Endothelial cell (in vitro differentiated cells): ENCODE data around the gene IFRD1. TPM values are rescaled to one million over a fixed set of nuclear protein-coding genes. Genes with fewer than 3 reads are reported as not detected.

Source experiments
- DNase-seq: peaks from one replicate; pipeline ENCODE4 v3.0.0; 2021; ENCODE audit warnings: low spot score
- H3K27ac Mint-ChIP-seq: one replicate; pipeline ENCODE4 v1.8.0; 2021; ENCODE audit warnings: mixed read lengths, inconsistent platforms; ENCODE audit not compliant: unreplicated experiment
- H3K27me3 Mint-ChIP-seq: one replicate; pipeline ENCODE4 v1.8.0; 2021; ENCODE audit warnings: mild to moderate bottlenecking, moderate library complexity, mixed read lengths, inconsistent platforms; ENCODE audit not compliant: unreplicated experiment
- H3K36me3 Mint-ChIP-seq: one replicate; pipeline ENCODE4 v1.8.0; 2021; ENCODE audit warnings: mild to moderate bottlenecking, low read depth, mixed read lengths, inconsistent platforms; ENCODE audit not compliant: unreplicated experiment
- H3K4me1 Mint-ChIP-seq: one replicate; pipeline ENCODE4 v1.8.0; 2021; ENCODE audit warnings: mild to moderate bottlenecking, mixed read lengths, inconsistent platforms; ENCODE audit not compliant: unreplicated experiment
- H3K4me3 Mint-ChIP-seq: one replicate; pipeline ENCODE4 v1.8.0; 2021; ENCODE audit warnings: mild to moderate bottlenecking, mixed read lengths, inconsistent platforms; ENCODE audit not compliant: unreplicated experiment
- H3K9me3 Mint-ChIP-seq: one replicate; pipeline ENCODE4 v1.8.0; 2021; ENCODE audit warnings: mixed read lengths, inconsistent platforms; ENCODE audit not compliant: unreplicated experiment
- CTCF ChIP-seq: fragments of 200-600 bp; sonication (generic); IDR thresholded peaks from one replicate; pipeline ENCODE4 v1.5.0; 2021; ENCODE audit warnings: antibody characterized with exemption; ENCODE audit not compliant: unreplicated experiment
- total RNA-seq: library from RNA; stranded (reverse); fragmentation: NEBNext Ultra II Directional; extraction: Animal tissue kit (Norgen Biotek cat#: 25700); gene quantifications from one replicate; pipeline ENCODE4 v1.2.1, GENCODE V29; 2021; ENCODE audit not compliant: unreplicated experiment

The IFRD1 gene
- total RNA-seq, 1 donor from 2014 or later: 55.4 TPM

DNA sequence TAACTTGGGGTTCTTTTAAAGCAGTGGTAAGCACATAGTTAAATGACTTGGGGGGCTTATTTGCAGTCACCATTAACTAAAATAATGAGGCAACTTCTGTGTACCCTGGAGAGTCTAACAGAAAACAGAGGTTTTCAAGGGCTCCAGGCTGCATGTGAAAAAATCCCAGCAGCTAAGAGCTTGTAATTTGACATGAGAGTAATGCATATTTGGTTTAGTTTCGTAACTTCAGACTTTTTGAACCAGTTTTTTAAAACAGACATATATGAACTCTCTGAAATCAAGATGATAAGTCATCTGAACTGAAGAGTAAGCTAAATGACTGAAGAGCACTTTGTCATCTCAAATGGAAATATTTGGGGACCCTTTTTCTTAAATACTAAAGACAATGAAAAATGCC is 40.2 kb upstream of the IFRD1 start:
- Mint-ChIP-seq H3K27me3 (no peaks in the 10 kb centered on the region), H3K4me3 (no peak overlapping the region), H3K27ac (no peak overlapping the region), H3K36me3 (no peaks in the 10 kb centered on the region), H3K9me3 (no peaks in the 10 kb centered on the region), H3K4me1 (peaks cover 11% of the 10 kb centered on the region)
- no peak for DNase-seq
- no peak for TF ChIP-seq CTCF

- no peak for TF ChIP-seq CTCF
- Mint-ChIP-seq H3K36me3 (no peaks in the 10 kb centered on the region), H3K4me3 (no peak overlapping the region), H3K27me3 (no peaks in the 10 kb centered on the region), H3K9me3 (no peaks in the 10 kb centered on the region), H3K4me1 (peaks cover 11% of the 10 kb centered on the region), H3K27ac (no peak overlapping the region)
- peak; percentile 16 for DNase-seq
Measured at GRCh38 chr7:112411186-112411795, 39.0 kb upstream of the IFRD1 start.

DNA sequence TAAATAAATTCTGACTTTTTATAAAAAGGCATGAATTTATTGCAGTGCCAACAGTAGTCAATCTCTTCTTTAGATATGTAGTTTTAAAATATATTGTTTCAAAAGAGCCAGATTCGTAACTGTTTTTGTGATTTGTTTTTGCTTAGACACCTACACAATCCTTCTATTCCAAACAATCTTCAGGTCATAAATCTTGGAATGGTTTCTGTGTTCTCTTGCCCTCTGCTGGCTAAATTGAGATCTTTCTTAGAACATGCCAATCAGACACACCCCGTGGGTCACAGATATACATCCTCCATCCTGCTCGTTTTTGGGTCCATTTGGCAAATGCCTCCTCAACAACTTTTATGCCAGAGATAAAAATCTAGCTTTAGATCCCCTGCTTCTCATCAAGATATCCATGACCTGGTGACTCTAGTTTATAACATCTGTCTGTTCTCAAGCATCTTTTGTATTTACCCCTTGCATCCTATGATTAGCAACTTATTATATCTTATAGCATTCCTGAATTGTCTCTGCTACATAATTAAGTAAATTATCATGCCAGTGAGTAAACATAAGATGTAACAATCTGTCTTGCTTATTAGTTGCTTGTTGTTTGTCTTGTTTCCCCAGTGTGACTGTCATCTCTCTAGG is 35.3 kb upstream of the IFRD1 start:
- peaks cover 11% of the 10 kb centered on the region for H3K4me1 Mint-ChIP-seq
- H3K4me3 Mint-ChIP-seq: no peak overlapping the region
- peak; percentile 61 for TF ChIP-seq CTCF
- H3K36me3 Mint-ChIP-seq: no peaks in the 10 kb centered on the region
- H3K27ac Mint-ChIP-seq: no peak overlapping the region
- peak; percentile 20 for DNase-seq
- H3K9me3 Mint-ChIP-seq: peaks cover 4% of the 10 kb centered on the region
- no peaks in the 10 kb centered on the region for H3K27me3 Mint-ChIP-seq

DNA sequence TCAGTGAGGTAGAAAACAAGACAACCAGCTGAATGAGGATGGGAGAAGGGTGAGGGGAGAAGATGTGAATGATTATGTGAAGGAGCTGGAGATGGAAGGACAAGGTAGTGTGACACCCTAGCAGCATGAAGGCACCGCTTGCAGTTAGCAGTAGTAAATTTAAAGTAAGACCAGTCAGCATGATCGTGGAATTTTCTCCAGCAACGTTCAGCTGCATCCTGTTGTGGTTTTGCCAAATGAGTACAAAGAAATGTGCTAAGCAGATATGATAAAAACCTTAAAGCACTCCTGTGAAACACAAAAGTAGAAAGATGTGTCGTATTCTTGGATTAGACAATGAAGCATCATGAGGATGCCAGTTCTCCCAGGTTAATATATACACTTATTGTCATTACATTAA is 34.1 kb upstream of the IFRD1 start:
- H3K27me3 Mint-ChIP-seq: no peaks in the 10 kb centered on the region
- peaks cover 4% of the 10 kb centered on the region for H3K9me3 Mint-ChIP-seq
- H3K4me3 Mint-ChIP-seq: no peak overlapping the region
- no peak overlapping the region for H3K27ac Mint-ChIP-seq
- H3K4me1 Mint-ChIP-seq: peaks cover 13% of the 10 kb centered on the region
- no peak for TF ChIP-seq CTCF
- H3K36me3 Mint-ChIP-seq: no peaks in the 10 kb centered on the region
- DNase-seq: no peak

DNA sequence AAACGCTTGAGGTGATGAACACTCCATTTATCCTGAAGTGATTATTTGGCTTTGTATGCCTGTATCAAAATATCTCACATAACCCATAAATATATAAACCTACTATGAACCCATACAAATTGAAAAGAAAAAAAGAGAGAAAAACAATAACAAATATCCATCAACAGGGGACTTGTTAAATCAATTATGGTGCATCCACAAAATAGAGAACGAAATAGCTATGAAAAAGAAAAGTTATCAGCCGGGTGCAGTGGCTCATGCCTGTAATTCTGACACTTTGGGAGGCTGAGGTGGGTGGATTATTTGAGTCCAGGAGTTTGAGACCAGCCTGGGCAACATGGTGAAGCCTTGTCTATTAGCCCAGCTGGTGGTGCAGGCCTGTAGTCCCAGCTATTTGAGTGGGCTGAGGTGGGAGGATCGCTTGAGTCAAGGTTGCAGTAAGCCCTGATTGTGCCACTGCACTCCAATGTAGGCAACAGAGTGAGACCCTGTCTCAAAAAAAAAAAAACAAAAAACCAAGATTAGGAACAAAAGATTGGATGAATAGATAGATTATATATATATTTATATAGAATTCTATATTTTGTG is 30.6 kb upstream of the IFRD1 start:
- H3K4me1 Mint-ChIP-seq: peaks cover 36% of the 10 kb centered on the region
- no peak for TF ChIP-seq CTCF

More for the DNA sequence above, 30.6 kb upstream of the IFRD1 start:
- Mint-ChIP-seq H3K27ac (peak overlapping the region; percentile 11), H3K4me3 (no peak overlapping the region), H3K27me3 (peaks cover under 1% of the 10 kb centered on the region), H3K36me3 (no peaks in the 10 kb centered on the region), H3K9me3 (peaks cover 4% of the 10 kb centered on the region)
- no peak for DNase-seq
